Liver (tissue), 9 donors: ENCODE data around the gene PLAC1. TPM values are rescaled to one million over a fixed set of nuclear protein-coding genes. Genes with fewer than 3 reads are reported as not detected.

Source experiments
- DNase-seq: peaks from one replicate; pipeline ENCODE4 v3.0.0-alpha.2; 2017; ENCODE audit warnings: low spot score
- H3K27ac ChIP-seq, 2 donors: one replicate each; pipeline ENCODE4 v1.7.0; 2013; ENCODE audit warnings: inconsistent platforms in 2 of 2, low read length in 2 of 2, control low read depth in 1 of 2, low read depth in 1 of 2, mild to moderate bottlenecking in 1 of 2
- H3K27me3 ChIP-seq, 4 donors: one replicate each; pipeline versions ENCODE4 v1.6.1 to v1.7.0; 2013; ENCODE audit warnings: low read length in 3 of 4, inconsistent platforms in 1 of 4, mild to moderate bottlenecking in 1 of 4, moderate library complexity in 1 of 4; ENCODE audit not compliant: control insufficient read depth in 4 of 4, insufficient read depth in 4 of 4
- H3K36me3 ChIP-seq, 4 donors: one replicate each; pipeline versions ENCODE4 v1.6.1 to v1.7.0; 2013; ENCODE audit warnings: low read length in 3 of 4, mild to moderate bottlenecking in 3 of 4, low read depth in 1 of 4, moderate library complexity in 1 of 4; ENCODE audit not compliant: control insufficient read depth in 4 of 4, insufficient read depth in 3 of 4
- H3K4me1 ChIP-seq, 4 donors: one replicate each; pipeline versions ENCODE4 v1.6.1 to v1.7.0; 2013; ENCODE audit warnings: low read length in 3 of 4, mild to moderate bottlenecking in 3 of 4, moderate library complexity in 1 of 4; ENCODE audit not compliant: control insufficient read depth in 4 of 4, insufficient read depth in 4 of 4
- H3K4me3 ChIP-seq, 3 donors: one replicate each; pipeline versions ENCODE4 v1.6.1 to v1.7.0; 2013; ENCODE audit warnings: low read length in 3 of 3, control low read depth in 1 of 3, low read depth in 1 of 3, mild to moderate bottlenecking in 1 of 3
- H3K9ac ChIP-seq, 2 donors: one replicate each; pipeline ENCODE4 v1.7.0; 2013; ENCODE audit warnings: low read length in 2 of 2, mild to moderate bottlenecking in 2 of 2, moderate library complexity in 2 of 2, control low read depth in 1 of 2, low read depth in 1 of 2
- H3K9me3 ChIP-seq, 4 donors: one replicate each; pipeline versions ENCODE4 v1.6.1 to v1.7.0; 2013; ENCODE audit warnings: low read length in 3 of 4; ENCODE audit not compliant: control insufficient read depth in 4 of 4
- EGR1 ChIP-seq, 2 donors: IDR thresholded peaks; 2 replicates each; pipeline ENCODE4 v1.6.1; 2016 to 2018; ENCODE audit warnings: antibody characterized with exemption in 2 of 2, low read depth in 2 of 2
- FOXA1 ChIP-seq: IDR thresholded peaks from 2 replicates; pipeline ENCODE4 v1.6.1; 2016; ENCODE audit warnings: antibody characterized with exemption
- FOXA2 ChIP-seq: IDR thresholded peaks from 2 replicates; pipeline ENCODE4 v1.6.1; 2016; ENCODE audit warnings: antibody characterized with exemption
- GABPA ChIP-seq, 2 donors: IDR thresholded peaks in 1 of 2; conservative IDR thresholded peaks in 1 of 2; 2 replicates each; pipeline ENCODE4 v1.6.1; 2016; ENCODE audit warnings: antibody characterized with exemption in 2 of 2, mild to moderate bottlenecking in 1 of 2, moderate library complexity in 1 of 2
- HNF4A ChIP-seq, 2 donors: conservative IDR thresholded peaks; 2 replicates each; pipeline ENCODE4 v1.6.1; 2016; ENCODE audit warnings: antibody characterized with exemption in 2 of 2, mild to moderate bottlenecking in 2 of 2
- HNF4G ChIP-seq: IDR thresholded peaks from 2 replicates; pipeline ENCODE4 v1.6.1; 2016; ENCODE audit warnings: antibody characterized with exemption
- JUND ChIP-seq, 2 donors: IDR thresholded peaks; 2 replicates each; pipeline ENCODE4 v1.6.1; 2016; ENCODE audit warnings: antibody characterized with exemption in 2 of 2
- NR2F2 ChIP-seq: IDR thresholded peaks from 2 replicates; pipeline ENCODE4 v1.6.1; 2016; ENCODE audit warnings: antibody characterized with exemption
- RAD21 ChIP-seq, 2 donors: IDR thresholded peaks; 2 replicates each; pipeline ENCODE4 v1.6.1; 2016; ENCODE audit warnings: antibody characterized with exemption in 2 of 2, mild to moderate bottlenecking in 2 of 2
- RXRA ChIP-seq, 2 donors: IDR thresholded peaks; 2 replicates each; pipeline ENCODE4 v1.6.1; 2017 to 2018; ENCODE audit warnings: antibody characterized with exemption in 2 of 2, mild to moderate bottlenecking in 1 of 2
- SP1 ChIP-seq: IDR thresholded peaks from 2 replicates; pipeline ENCODE4 v1.6.1; 2018; ENCODE audit warnings: antibody characterized with exemption, mild to moderate bottlenecking
- TAF1 ChIP-seq: conservative IDR thresholded peaks from 2 replicates; pipeline ENCODE4 v1.6.1; 2016; ENCODE audit warnings: antibody characterized with exemption, mild to moderate bottlenecking
- YY1 ChIP-seq: IDR thresholded peaks from 2 replicates; pipeline ENCODE4 v1.6.1; 2016; ENCODE audit warnings: antibody characterized with exemption, mild to moderate bottlenecking
- WGBS: extraction: QIAGEN DNeasy Blood & Tissue Kit; methylation state at CpG from one replicate; pipeline ENCODE4 v1.1.7; 2013; 5-methylcytosine and 5-hydroxymethylcytosine counted together
- polyA plus RNA-seq, 2 donors: library from polyadenylated mRNA; stranded (reverse) in 1 of 2; unstranded in 1 of 2; fragments of 200-250 nt in 1 of 2; fragments of >200 nt in 1 of 2; fragmentation: Nextera tagmentation in 1 of 2; extraction: Ambion mirVana in 1 of 2; gene quantifications; one replicate each; pipeline versions ENCODE4 v1.2.1 to v1.2.3, GENCODE V29; 2013 to 2015
- total RNA-seq, 2 donors: library from RNA; depleted of rRNA; stranded (reverse); fragments of >200 nt; gene quantifications; one replicate each; pipeline ENCODE4 v1.2.3, GENCODE V29; 2014
- TF ChIP-seq, protein P1 (sequence below): IDR thresholded peaks from 2 replicates; pipeline ENCODE4 v1.6.1; 2016; ENCODE audit warnings: antibody characterized with exemption
- TF ChIP-seq, protein P2 (sequence below): IDR thresholded peaks from 2 replicates; pipeline ENCODE4 v1.6.1; 2016; ENCODE audit warnings: antibody characterized with exemption, mild to moderate bottlenecking
- TF ChIP-seq, protein P3 (sequence below): fragments of 150-350 bp; IDR thresholded peaks from 2 replicates; pipeline ENCODE4 v1.5.1; 2017; ENCODE audit warnings: improper control_type of control experiment, low read depth, low read length; ENCODE audit not compliant: missing input control
- TF ChIP-seq, protein P4 (sequence below): IDR thresholded peaks from 2 replicates; pipeline ENCODE4 v1.6.1; 2016; ENCODE audit warnings: antibody characterized with exemption
- TF ChIP-seq, protein P5 (sequence below): IDR thresholded peaks from 2 replicates; pipeline ENCODE4 v1.6.1; 2016; ENCODE audit warnings: antibody characterized with exemption
- donor health status: healthy.
- donor health status: healthy.
- donor health status: healthy.
- donor health status: healthy.
- donor health status: healthy.

Gene PLAC1
- total and polyA plus RNA-seq, 4 donors, result not detected

DNA sequence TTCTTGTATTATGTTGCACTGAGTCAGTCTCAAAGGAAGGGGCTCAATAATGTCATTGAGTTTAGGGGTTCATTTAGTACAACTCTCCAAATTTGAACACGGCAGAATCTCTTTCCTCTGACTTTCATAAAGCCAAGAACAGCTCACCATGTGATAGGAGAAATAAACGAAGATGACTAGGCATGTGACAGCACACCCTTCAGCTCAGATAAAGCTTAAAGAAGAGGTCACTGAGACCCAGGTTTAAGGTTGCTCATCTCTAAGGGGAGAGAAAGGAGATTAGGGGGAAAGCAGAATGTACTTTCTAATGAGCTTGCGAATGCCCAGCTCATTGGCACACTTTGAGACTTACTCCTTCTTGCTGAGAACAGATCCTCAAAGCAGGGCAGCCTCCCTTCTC lies 89.0 kb downstream of the PLAC1 start:
- no peaks in the 10 kb centered on the region for H3K36me3 ChIP-seq
- H3K4me1 ChIP-seq, result no peaks in the 10 kb centered on the region
- no peak overlapping the region for H3K27ac ChIP-seq
- WGBS, result 84% methylated on average over 3 of the region's 3 CpGs
- H3K9ac ChIP-seq, result no peak overlapping the region
- TF ChIP-seq TAF1, result no peak
- TF ChIP-seq RAD21 (IDR thresholded peaks at IDR 0.05), result no peak
- TF ChIP-seq, protein P1, sequence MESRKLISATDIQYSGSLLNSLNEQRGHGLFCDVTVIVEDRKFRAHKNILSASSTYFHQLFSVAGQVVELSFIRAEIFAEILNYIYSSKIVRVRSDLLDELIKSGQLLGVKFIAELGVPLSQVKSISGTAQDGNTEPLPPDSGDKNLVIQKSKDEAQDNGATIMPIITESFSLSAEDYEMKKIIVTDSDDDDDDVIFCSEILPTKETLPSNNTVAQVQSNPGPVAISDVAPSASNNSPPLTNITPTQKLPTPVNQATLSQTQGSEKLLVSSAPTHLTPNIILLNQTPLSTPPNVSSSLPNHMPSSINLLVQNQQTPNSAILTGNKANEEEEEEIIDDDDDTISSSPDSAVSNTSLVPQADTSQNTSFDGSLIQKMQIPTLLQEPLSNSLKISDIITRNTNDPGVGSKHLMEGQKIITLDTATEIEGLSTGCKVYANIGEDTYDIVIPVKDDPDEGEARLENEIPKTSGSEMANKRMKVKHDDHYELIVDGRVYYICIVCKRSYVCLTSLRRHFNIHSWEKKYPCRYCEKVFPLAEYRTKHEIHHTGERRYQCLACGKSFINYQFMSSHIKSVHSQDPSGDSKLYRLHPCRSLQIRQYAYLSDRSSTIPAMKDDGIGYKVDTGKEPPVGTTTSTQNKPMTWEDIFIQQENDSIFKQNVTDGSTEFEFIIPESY, result no peak
- TF ChIP-seq JUND (IDR thresholded peaks at IDR 0.05), result no peak
- TF ChIP-seq EGR1 (IDR thresholded peaks at IDR 0.05; ENCODE audit: low read depth in 2 of 2), result no peak
- TF ChIP-seq RXRA (IDR thresholded peaks at IDR 0.05), result no peak
- no peak for TF ChIP-seq YY1
- TF ChIP-seq SP1, result no peak
- no peak for TF ChIP-seq GABPA (IDR thresholded peaks at IDR 0.05 in 1 of 2, conservative IDR thresholded peaks at IDR 0.05 in 1 of 2)
- TF ChIP-seq, protein P2, sequence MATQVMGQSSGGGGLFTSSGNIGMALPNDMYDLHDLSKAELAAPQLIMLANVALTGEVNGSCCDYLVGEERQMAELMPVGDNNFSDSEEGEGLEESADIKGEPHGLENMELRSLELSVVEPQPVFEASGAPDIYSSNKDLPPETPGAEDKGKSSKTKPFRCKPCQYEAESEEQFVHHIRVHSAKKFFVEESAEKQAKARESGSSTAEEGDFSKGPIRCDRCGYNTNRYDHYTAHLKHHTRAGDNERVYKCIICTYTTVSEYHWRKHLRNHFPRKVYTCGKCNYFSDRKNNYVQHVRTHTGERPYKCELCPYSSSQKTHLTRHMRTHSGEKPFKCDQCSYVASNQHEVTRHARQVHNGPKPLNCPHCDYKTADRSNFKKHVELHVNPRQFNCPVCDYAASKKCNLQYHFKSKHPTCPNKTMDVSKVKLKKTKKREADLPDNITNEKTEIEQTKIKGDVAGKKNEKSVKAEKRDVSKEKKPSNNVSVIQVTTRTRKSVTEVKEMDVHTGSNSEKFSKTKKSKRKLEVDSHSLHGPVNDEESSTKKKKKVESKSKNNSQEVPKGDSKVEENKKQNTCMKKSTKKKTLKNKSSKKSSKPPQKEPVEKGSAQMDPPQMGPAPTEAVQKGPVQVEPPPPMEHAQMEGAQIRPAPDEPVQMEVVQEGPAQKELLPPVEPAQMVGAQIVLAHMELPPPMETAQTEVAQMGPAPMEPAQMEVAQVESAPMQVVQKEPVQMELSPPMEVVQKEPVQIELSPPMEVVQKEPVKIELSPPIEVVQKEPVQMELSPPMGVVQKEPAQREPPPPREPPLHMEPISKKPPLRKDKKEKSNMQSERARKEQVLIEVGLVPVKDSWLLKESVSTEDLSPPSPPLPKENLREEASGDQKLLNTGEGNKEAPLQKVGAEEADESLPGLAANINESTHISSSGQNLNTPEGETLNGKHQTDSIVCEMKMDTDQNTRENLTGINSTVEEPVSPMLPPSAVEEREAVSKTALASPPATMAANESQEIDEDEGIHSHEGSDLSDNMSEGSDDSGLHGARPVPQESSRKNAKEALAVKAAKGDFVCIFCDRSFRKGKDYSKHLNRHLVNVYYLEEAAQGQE, result no peak
- TF ChIP-seq HNF4G, result no peak
- TF ChIP-seq FOXA1, result no peak
- TF ChIP-seq, protein P3, sequence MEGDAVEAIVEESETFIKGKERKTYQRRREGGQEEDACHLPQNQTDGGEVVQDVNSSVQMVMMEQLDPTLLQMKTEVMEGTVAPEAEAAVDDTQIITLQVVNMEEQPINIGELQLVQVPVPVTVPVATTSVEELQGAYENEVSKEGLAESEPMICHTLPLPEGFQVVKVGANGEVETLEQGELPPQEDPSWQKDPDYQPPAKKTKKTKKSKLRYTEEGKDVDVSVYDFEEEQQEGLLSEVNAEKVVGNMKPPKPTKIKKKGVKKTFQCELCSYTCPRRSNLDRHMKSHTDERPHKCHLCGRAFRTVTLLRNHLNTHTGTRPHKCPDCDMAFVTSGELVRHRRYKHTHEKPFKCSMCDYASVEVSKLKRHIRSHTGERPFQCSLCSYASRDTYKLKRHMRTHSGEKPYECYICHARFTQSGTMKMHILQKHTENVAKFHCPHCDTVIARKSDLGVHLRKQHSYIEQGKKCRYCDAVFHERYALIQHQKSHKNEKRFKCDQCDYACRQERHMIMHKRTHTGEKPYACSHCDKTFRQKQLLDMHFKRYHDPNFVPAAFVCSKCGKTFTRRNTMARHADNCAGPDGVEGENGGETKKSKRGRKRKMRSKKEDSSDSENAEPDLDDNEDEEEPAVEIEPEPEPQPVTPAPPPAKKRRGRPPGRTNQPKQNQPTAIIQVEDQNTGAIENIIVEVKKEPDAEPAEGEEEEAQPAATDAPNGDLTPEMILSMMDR, result no peak
- TF ChIP-seq, protein P4, sequence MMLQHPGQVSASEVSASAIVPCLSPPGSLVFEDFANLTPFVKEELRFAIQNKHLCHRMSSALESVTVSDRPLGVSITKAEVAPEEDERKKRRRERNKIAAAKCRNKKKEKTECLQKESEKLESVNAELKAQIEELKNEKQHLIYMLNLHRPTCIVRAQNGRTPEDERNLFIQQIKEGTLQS, result no peak
- no peak for TF ChIP-seq HNF4A (conservative IDR thresholded peaks at IDR 0.05)
- no peak for TF ChIP-seq FOXA2
- TF ChIP-seq, protein P5, sequence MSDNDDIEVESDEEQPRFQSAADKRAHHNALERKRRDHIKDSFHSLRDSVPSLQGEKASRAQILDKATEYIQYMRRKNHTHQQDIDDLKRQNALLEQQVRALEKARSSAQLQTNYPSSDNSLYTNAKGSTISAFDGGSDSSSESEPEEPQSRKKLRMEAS, result no peak
- no peak for TF ChIP-seq NR2F2
- no peaks in the 10 kb centered on the region for H3K27me3 ChIP-seq
- peaks cover 0 to 2% (median 0%) of the 10 kb centered on the region in 4 donors for H3K9me3 ChIP-seq
- DNase-seq, result no peak
- H3K4me3 ChIP-seq, result no peak overlapping the region
